HepG2 (cell line): Measurements from ENCODE around the gene CNIH4.

Experiments
- IRF2 ChIP-seq: IDR thresholded peaks from 2 replicates; pipeline ENCODE4 v1.6.1; 2018; ENCODE audit warnings: missing genetic modification reagents, missing compliant biosample characterization
- MTF2 ChIP-seq: sonication (generic); formaldehyde crosslinking; IDR thresholded peaks from 2 replicates; pipeline ENCODE4 v1.5.0; 2020; ENCODE audit warnings: missing genetic modification reagents, borderline replicate concordance
- RNF2 ChIP-seq: fragments of 450-650 bp; conservative IDR thresholded peaks from 2 replicates; pipeline ENCODE4 v1.6.1; 2016; ENCODE audit warnings: low read depth
- RXRA ChIP-seq: sonication (generic); formaldehyde crosslinking; IDR thresholded peaks from 2 replicates; pipeline ENCODE4 v1.5.1; 2020; ENCODE audit warnings: missing genetic modification reagents
- SIX4 ChIP-seq: sonication (generic); formaldehyde crosslinking; IDR thresholded peaks from 2 replicates; pipeline ENCODE4 v1.4.0; 2020; ENCODE audit warnings: missing genetic modification reagents
- SOX6 ChIP-seq, 2 experiments: fragments of 450-650 bp in 1 of 2; sonication (generic) in 1 of 2; formaldehyde crosslinking in 1 of 2; IDR thresholded peaks; 2 replicates each; pipeline versions ENCODE4 v1.4.0 to v1.6.1; 2017 to 2020; ENCODE audit warnings: antibody characterized with exemption in 1 of 2, mild to moderate bottlenecking in 1 of 2, missing genetic modification reagents in 1 of 2
- ZNF20 ChIP-seq: sonication (generic); formaldehyde crosslinking; IDR thresholded peaks from 2 replicates; pipeline ENCODE4 v1.4.0; 2020; ENCODE audit warnings: mild to moderate bottlenecking, moderate library complexity, missing genetic modification reagents
- ZNF772 ChIP-seq: sonication (generic); formaldehyde crosslinking; IDR thresholded peaks from 2 replicates; pipeline ENCODE4 v1.5.0; 2020; ENCODE audit warnings: mild to moderate bottlenecking, missing genetic modification reagents
- TF ChIP-seq, protein P1 (sequence below): sonication (generic); formaldehyde crosslinking; IDR thresholded peaks from 2 replicates; pipeline ENCODE4 v1.9.0; 2021; ENCODE audit warnings: missing genetic modification reagents, mild to moderate bottlenecking, borderline replicate concordance
- TF ChIP-seq, protein P2 (sequence below): sonication (generic); formaldehyde crosslinking; IDR thresholded peaks from 2 replicates; pipeline ENCODE4 v1.4.0; 2020; ENCODE audit warnings: low read depth, mild to moderate bottlenecking, missing genetic modification reagents
- TF ChIP-seq, protein P3 (sequence below): sonication (generic); formaldehyde crosslinking; IDR thresholded peaks from 2 replicates; pipeline ENCODE4 v1.8.1; 2022; ENCODE audit warnings: mild to moderate bottlenecking, missing genetic modification reagents
- TF ChIP-seq, protein P4 (sequence below): sonication (generic); formaldehyde crosslinking; IDR thresholded peaks from 2 replicates; pipeline ENCODE4 v1.4.0; 2020; ENCODE audit warnings: mild to moderate bottlenecking, missing genetic modification reagents

DNA sequence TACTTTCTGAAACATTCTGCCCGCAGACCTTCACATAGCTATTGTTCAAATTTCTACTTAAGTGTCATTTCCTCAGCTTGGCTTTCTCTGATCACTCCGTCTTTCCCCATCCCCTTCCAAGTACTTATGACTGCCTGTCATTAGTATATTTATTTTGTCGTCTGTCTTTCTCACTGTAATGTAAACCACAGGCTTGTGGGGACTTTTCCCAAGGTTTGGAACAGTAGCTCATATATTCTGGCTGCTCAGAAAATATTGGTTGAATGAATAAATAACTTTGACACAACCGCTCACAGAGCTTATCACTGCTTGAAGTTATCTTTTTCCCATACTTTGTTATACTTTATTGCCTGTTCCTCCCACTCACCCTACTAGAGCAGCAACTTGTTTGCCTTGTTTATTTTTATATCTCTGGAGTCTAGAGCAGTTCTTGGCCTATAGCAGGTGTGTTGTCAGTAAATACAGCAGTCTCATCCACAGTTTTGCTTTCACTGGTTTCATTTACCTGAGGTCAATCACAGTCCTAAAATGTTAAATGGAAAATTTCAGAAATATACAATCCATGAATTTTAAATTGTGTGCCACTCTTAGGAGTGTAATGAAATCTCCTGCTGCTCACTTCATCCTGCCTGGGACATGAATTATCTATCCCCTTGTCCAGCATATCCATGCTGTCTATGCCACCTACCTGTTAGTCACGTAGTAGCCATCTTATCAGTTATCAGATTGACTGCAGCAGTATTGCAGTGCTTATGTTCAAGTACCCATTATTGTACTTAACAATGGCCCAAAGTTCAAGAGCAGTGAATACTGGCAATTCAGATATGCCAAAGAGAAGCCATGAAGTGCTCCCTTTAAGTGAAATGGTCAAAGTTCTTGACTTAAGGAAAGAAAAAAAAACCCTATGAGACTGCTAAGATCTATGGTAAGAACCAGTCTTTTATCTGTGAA, 2.4 kb upstream of the CNIH4 start:
- TF ChIP-seq RXRA (CRISPR knock-in tag) = no peak
- TF ChIP-seq IRF2 (CRISPR knock-in tag) = no peak
- TF ChIP-seq SIX4 (CRISPR knock-in tag) = no peak
- TF ChIP-seq, protein P1, sequence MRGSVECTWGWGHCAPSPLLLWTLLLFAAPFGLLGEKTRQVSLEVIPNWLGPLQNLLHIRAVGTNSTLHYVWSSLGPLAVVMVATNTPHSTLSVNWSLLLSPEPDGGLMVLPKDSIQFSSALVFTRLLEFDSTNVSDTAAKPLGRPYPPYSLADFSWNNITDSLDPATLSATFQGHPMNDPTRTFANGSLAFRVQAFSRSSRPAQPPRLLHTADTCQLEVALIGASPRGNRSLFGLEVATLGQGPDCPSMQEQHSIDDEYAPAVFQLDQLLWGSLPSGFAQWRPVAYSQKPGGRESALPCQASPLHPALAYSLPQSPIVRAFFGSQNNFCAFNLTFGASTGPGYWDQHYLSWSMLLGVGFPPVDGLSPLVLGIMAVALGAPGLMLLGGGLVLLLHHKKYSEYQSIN = no peak
- no peak for TF ChIP-seq SOX6 (IDR thresholded peaks at IDR 0.05)
- no peak for TF ChIP-seq SOX6 (CRISPR knock-in tag; IDR thresholded peaks at IDR 0.05)
- TF ChIP-seq, protein P2, sequence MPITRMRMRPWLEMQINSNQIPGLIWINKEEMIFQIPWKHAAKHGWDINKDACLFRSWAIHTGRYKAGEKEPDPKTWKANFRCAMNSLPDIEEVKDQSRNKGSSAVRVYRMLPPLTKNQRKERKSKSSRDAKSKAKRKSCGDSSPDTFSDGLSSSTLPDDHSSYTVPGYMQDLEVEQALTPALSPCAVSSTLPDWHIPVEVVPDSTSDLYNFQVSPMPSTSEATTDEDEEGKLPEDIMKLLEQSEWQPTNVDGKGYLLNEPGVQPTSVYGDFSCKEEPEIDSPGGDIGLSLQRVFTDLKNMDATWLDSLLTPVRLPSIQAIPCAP (CRISPR knock-in tag) = no peak
- TF ChIP-seq, protein P3, sequence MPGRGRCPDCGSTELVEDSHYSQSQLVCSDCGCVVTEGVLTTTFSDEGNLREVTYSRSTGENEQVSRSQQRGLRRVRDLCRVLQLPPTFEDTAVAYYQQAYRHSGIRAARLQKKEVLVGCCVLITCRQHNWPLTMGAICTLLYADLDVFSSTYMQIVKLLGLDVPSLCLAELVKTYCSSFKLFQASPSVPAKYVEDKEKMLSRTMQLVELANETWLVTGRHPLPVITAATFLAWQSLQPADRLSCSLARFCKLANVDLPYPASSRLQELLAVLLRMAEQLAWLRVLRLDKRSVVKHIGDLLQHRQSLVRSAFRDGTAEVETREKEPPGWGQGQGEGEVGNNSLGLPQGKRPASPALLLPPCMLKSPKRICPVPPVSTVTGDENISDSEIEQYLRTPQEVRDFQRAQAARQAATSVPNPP (CRISPR knock-in tag) = no peak
- no peak for TF ChIP-seq ZNF772 (CRISPR knock-in tag)
- TF ChIP-seq MTF2 = no peak
- no peak for TF ChIP-seq RNF2
- no peak for TF ChIP-seq ZNF20 (CRISPR knock-in tag)
- TF ChIP-seq, protein P4, sequence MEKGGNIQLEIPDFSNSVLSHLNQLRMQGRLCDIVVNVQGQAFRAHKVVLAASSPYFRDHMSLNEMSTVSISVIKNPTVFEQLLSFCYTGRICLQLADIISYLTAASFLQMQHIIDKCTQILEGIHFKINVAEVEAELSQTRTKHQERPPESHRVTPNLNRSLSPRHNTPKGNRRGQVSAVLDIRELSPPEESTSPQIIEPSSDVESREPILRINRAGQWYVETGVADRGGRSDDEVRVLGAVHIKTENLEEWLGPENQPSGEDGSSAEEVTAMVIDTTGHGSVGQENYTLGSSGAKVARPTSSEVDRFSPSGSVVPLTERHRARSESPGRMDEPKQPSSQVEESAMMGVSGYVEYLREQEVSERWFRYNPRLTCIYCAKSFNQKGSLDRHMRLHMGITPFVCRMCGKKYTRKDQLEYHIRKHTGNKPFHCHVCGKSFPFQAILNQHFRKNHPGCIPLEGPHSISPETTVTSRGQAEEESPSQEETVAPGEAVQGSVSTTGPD (CRISPR knock-in tag) = no peak
